ENCODE results near the gene TJP1. TPM values are rescaled to one million over a fixed set of nuclear protein-coding genes. Genes with fewer than 3 reads are reported as not detected.

Gene TJP1
- total RNA-seq (100 to 1,000 TPM; 118 to 131 (median 120) TPM), polyA plus RNA-seq (36.6 TPM)
- long read RNA-seq, donor 1, partial matches to known transcripts, result 67 of 85 reads
- long read RNA-seq, donor 1, other reads (novel, unspliced or antisense), result 16 of 85 reads
- long read RNA-seq, donor 2, full-length matches to known transcripts, result 2 of 8 reads
- long read RNA-seq, donor 2, partial matches to known transcripts, result 5 of 8 reads
- long read RNA-seq, donor 2, other reads (novel, unspliced or antisense), result 1 of 8 reads
- long read RNA-seq, donor 3, full-length matches to known transcripts, result 5 of 97 reads
- long read RNA-seq, donor 3, partial matches to known transcripts, result 81 of 97 reads
- long read RNA-seq, donor 3, other reads (novel, unspliced or antisense), result 11 of 97 reads
- long read RNA-seq, donor 4, full-length matches to known transcripts, result 3 of 17 reads
- long read RNA-seq, donor 4, partial matches to known transcripts, result 11 of 17 reads
- long read RNA-seq, donor 4, other reads (novel, unspliced or antisense), result 3 of 17 reads

DNA sequence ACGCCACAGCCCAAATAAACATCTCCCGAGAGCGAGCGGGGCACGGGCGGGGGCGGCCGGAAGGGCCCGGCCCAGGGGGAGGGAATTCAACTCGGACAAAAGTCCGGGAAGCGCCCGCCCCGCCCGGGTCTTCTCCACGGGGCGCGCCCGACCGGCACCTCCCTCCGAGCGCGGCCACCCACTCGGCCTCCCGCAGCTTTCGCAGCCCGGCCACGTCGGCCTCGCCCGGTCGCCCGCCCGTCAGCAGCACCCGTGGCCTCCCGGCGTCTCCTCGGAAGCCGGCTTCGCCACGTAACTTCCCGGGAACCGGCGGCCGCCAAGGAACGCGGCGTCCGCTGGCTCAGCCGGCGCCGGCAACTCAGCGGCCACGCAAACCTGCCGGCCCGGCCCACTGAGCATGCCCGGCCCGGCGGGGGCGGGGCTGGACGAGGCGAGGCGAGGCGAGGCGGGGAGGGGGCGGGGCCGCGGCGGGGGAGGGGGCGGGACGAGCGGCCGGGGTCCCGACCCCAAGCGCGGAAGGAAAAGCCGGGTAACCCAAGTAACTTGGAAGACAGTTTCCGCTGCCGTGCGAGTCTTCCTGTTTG, at the start of gene TJP1:
TJP1 (minus strand) TSS at position 369 of the 584 bp plus-strand sequence. CDS start 440 bp downstream, outside the sequence.
- DNase-seq, result peak; percentile 83 to 94 (median 92)
- intact Hi-C loops (cut with DNase I), result loop anchor here in 3 of 4 donors (5.0 to 10.0 kb wide), 3 partner anchors 63 to 105 kb away; no protein-coding TSS in a partner anchor
- under 1% methylated on average over 80 of the region's 80 CpGs for WGBS
- ATAC-seq, result peak; percentile 95
- peak within 1 kb of the TSS; percentile 94 for H3K27ac ChIP-seq (ENCODE audit: low read length)
- H3K4me1 ChIP-seq (ENCODE audit: control insufficient read depth, insufficient read depth, low read length), result peaks cover 2% of the 10 kb centered on the region
- H3K4me3 ChIP-seq (ENCODE audit: low read length), result peak within 1 kb of the TSS; percentile 98
- no peaks in the 10 kb centered on the region for H3K27me3 ChIP-seq (ENCODE audit: control insufficient read depth, insufficient read depth)
- no peaks in the 10 kb centered on the region for H3K9me3 ChIP-seq (ENCODE audit: control insufficient read depth, low read length)

DNA sequence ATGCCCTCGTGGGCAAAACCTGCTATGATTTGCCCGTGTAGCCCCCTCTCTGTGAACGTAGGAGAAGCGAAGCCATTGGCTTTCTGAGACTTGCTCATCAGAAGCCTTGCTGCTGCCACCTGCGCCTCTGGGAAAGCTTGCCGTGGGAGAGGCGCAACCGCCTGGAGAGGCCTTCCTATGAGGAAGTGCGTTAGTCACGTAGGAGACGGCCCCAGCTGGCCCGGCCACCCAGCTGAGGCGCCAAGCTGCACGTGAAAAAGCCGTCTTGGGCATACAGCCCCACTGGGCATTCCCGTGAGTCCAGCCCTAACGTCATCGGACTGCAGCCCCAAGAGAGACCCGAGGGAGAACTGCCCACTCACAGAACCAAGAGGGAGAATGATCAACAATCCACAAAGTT, 49.1 kb upstream of the TJP1 start:
- peak; percentile 38 to 82 (median 66) for DNase-seq
- ATAC-seq, result peak; percentile 64 to 70
- H3K27ac ChIP-seq (ENCODE audit: low read length), result peak overlapping the region; percentile 97
- peaks cover 20% of the 10 kb centered on the region for H3K4me1 ChIP-seq (ENCODE audit: control insufficient read depth, insufficient read depth, low read length)
- intact Hi-C loops (cut with DNase I), result no loop called here
- no peak overlapping the region for H3K4me3 ChIP-seq (ENCODE audit: low read length)
- H3K9me3 ChIP-seq (ENCODE audit: control insufficient read depth, low read length), result no peaks in the 10 kb centered on the region
- 61% methylated on average over 19 of the region's 19 CpGs for WGBS
- no peaks in the 10 kb centered on the region for H3K27me3 ChIP-seq (ENCODE audit: control insufficient read depth, insufficient read depth)

DNA sequence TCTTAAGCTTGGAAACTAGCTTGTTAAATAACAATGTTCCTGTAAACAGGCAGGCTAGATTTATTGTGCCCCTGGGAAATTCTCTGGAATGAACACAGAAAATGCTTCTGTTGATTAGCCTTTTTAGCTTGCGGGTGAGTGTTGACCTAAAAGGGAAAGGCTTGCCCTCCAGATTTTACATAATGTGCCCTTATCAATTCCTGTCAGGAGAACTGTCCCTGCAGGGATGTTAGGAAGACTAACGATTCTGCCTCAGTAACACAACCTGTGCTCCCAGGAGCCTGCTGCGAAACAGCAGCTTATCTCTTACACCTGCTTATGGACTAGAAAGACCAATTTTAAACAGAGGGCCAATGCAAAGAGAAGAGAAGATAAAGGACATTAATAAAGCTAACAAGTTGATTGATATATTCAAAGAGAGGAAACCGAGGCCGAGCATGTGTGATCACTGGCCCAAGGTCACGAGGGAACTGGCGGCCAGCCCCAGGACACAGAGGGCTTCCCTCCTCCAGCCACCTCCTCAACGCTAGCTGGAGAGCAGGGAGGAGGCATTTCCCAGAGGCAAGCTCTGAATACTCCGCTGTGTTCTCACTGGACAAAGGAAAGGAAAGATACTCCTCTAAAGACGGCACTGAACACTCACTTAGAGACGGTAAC, 48.4 kb upstream of the TJP1 start:
- intact Hi-C loops (cut with DNase I), result no loop called here
- Histone ChIP-seq H3K27ac (ENCODE audit: low read length) (peak overlapping the region; percentile 98), H3K4me3 (ENCODE audit: low read length) (no peak overlapping the region), H3K9me3 (ENCODE audit: control insufficient read depth, low read length) (no peaks in the 10 kb centered on the region), H3K4me1 (ENCODE audit: control insufficient read depth, insufficient read depth, low read length) (peaks cover 20% of the 10 kb centered on the region), H3K27me3 (ENCODE audit: control insufficient read depth, insufficient read depth) (no peaks in the 10 kb centered on the region)
- DNase-seq (peak; percentile 43 to 82 (median 73)), ATAC-seq (peak; percentile 80 to 82)
- WGBS, result 10% methylated on average over 11 of the region's 11 CpGs

GRCh38 chr15:29867241-29868000, 45.2 kb upstream of the TJP1 start:
- Histone ChIP-seq H3K4me1 (ENCODE audit: control insufficient read depth, insufficient read depth, low read length) (peaks cover 14% of the 10 kb centered on the region), H3K9me3 (ENCODE audit: control insufficient read depth, low read length) (no peaks in the 10 kb centered on the region), H3K27me3 (ENCODE audit: control insufficient read depth, insufficient read depth) (no peaks in the 10 kb centered on the region), H3K27ac (ENCODE audit: low read length) (no peak overlapping the region), H3K4me3 (ENCODE audit: low read length) (no peak overlapping the region)
- no peak for DNase-seq
- ATAC-seq, result no peak
- intact Hi-C loops (cut with DNase I), result no loop called here
- 83% methylated on average over 3 of the region's 3 CpGs for WGBS

GRCh38 chr15:29866337-29866736, 44.1 kb upstream of the TJP1 start:
- Histone ChIP-seq H3K4me3 (ENCODE audit: low read length) (no peak overlapping the region), H3K27ac (ENCODE audit: low read length) (no peak overlapping the region), H3K4me1 (ENCODE audit: control insufficient read depth, insufficient read depth, low read length) (peaks cover 10% of the 10 kb centered on the region), H3K9me3 (ENCODE audit: control insufficient read depth, low read length) (no peaks in the 10 kb centered on the region), H3K27me3 (ENCODE audit: control insufficient read depth, insufficient read depth) (no peaks in the 10 kb centered on the region)
- WGBS, result 91% methylated on average over 1 of the region's 1 CpG
- no peak for ATAC-seq
- intact Hi-C loops (cut with DNase I), result no loop called here
- DNase-seq, result no peak

DNA sequence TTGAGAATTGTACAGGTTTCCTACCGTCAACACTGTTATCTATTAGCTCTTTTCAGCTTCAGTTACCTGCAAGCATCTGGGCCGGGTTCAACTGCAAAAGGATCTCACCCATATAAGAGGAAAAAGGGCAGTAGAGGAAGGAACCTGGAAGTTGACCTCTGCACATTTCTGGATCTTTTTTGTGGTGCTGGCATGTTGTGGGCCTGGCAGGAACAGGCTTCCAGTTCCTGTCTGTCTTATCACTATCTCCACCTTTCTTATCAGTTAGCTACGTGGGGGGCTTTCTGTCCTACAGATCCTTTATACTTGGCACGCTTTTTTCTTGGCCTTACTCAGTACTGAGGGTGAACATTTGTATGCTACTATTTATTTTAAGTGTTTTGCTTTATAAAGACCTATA, 42.2 kb upstream of the TJP1 start:
- Histone ChIP-seq H3K27ac (ENCODE audit: low read length) (peak overlapping the region; percentile 53), H3K9me3 (ENCODE audit: control insufficient read depth, low read length) (no peaks in the 10 kb centered on the region), H3K4me3 (ENCODE audit: low read length) (no peak overlapping the region), H3K27me3 (ENCODE audit: control insufficient read depth, insufficient read depth) (no peaks in the 10 kb centered on the region), H3K4me1 (ENCODE audit: control insufficient read depth, insufficient read depth, low read length) (peaks cover 3% of the 10 kb centered on the region)
- peak; percentile 21 to 56 for ATAC-seq
- 40% methylated on average over 4 of the region's 4 CpGs for WGBS
- intact Hi-C loops (cut with DNase I), result no loop called here
- DNase-seq, result no peak

GRCh38 chr15:29863438-29863837, 41.2 kb upstream of the TJP1 start:
- intact Hi-C loops (cut with DNase I), result no loop called here
- peak in 1 of 2 donors; percentile 17 for ATAC-seq

DNA sequence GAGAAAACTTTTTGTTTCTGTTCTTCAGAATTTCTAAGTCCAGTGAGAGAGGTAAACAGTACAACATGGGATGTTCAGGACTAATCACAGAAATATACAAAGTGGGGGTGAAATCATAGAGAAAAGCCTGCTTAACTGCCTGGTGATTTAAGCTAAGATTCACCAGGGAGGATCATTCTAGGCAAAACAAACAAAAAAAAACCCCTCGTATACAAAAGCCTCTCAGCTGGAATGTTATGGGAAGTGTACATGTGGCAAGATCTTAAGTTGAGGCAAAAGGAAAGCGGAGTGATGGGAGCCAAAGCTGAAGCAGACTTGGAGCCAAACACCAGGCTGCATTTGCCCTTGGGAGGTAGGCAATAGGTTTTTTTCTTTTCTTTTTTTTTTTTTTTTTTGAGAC, 40.0 kb upstream of the TJP1 start:
- ATAC-seq, result no peak
- DNase-seq, result no peak
- no peaks in the 10 kb centered on the region for H3K27me3 ChIP-seq (ENCODE audit: control insufficient read depth, insufficient read depth)
- no peak overlapping the region for H3K4me3 ChIP-seq (ENCODE audit: low read length)
- H3K4me1 ChIP-seq (ENCODE audit: control insufficient read depth, insufficient read depth, low read length), result peaks cover 3% of the 10 kb centered on the region
- H3K27ac ChIP-seq (ENCODE audit: low read length), result no peak overlapping the region
- intact Hi-C loops (cut with DNase I), result no loop called here
- no peaks in the 10 kb centered on the region for H3K9me3 ChIP-seq (ENCODE audit: control insufficient read depth, low read length)
- 78% methylated on average over 2 of the region's 2 CpGs for WGBS

More at GRCh38 chr15:29863438-29863837, 41.2 kb upstream of the TJP1 start:
- H3K27ac ChIP-seq (ENCODE audit: low read length), result no peak overlapping the region
- peaks cover 3% of the 10 kb centered on the region for H3K4me1 ChIP-seq (ENCODE audit: control insufficient read depth, insufficient read depth, low read length)
- no peak for DNase-seq
- 84% methylated on average over 4 of the region's 4 CpGs for WGBS
- no peak overlapping the region for H3K4me3 ChIP-seq (ENCODE audit: low read length)
- H3K27me3 ChIP-seq (ENCODE audit: control insufficient read depth, insufficient read depth), result no peaks in the 10 kb centered on the region
- H3K9me3 ChIP-seq (ENCODE audit: control insufficient read depth, low read length), result no peaks in the 10 kb centered on the region

DNA sequence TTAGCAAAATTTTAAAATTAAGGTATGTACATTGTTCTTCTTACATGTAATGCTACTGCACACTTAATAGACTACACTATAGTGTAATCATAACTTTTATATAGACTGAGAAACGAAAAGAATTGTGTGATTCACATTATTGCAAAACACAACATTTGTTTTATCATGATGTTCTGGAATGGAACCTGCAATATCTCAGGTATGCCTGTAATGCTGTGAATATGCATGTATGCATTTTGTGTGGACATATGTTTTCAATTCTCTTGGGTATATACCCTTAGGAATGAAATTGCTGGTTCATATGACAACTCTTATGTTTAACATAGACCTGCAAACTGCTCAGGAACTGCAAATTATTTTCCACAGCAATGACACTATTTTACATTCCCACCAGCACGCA, 38.6 kb upstream of the TJP1 start:
- no peaks in the 10 kb centered on the region for H3K27me3 ChIP-seq (ENCODE audit: control insufficient read depth, insufficient read depth)
- ATAC-seq, result no peak
- no peaks in the 10 kb centered on the region for H3K9me3 ChIP-seq (ENCODE audit: control insufficient read depth, low read length)
- intact Hi-C loops (cut with DNase I), result no loop called here
- H3K4me1 ChIP-seq (ENCODE audit: control insufficient read depth, insufficient read depth, low read length), result peaks cover 3% of the 10 kb centered on the region
- no peak overlapping the region for H3K27ac ChIP-seq (ENCODE audit: low read length)
- DNase-seq, result no peak
- H3K4me3 ChIP-seq (ENCODE audit: low read length), result no peak overlapping the region
- 89% methylated on average over 2 of the region's 2 CpGs for WGBS

DNA sequence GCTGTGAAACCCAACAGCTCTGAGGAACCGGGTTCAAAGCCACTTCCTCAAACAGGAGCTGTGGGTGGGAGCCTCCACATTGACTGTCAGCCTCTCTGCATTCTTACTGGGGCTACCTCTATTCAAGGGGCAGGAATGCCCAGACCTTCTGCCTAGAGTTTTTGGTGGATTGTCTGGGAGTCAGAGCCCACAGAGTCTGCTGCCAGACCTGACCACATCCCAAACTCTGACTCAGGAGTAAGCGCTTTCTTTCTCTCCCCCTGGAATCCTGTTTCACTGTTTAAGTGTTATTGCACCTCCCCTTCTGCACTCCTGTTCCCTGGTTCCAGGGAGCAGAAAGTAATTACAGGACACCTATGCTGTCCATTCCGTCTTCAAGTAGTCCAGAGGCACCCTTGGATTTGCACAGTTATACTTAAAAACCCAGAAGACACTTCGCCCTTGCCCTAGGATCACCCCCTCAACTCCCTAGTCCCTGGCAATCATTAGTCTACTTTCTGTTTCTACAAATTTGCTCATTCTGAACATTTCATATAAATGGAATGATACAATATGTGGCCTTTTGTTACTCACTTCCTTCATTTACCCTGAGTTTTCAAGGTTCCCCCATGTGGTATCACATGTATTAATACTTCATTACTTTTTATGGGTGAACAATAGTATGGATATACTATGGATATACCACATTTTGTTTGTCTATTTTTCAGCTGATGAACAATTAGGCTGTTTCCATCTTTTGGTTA, 37.9 kb upstream of the TJP1 start:
- Histone ChIP-seq H3K9me3 (ENCODE audit: control insufficient read depth, low read length) (no peaks in the 10 kb centered on the region), H3K27ac (ENCODE audit: low read length) (peak overlapping the region; percentile 74), H3K4me1 (ENCODE audit: control insufficient read depth, insufficient read depth, low read length) (peaks cover 3% of the 10 kb centered on the region), H3K27me3 (ENCODE audit: control insufficient read depth, insufficient read depth) (no peaks in the 10 kb centered on the region), H3K4me3 (ENCODE audit: low read length) (no peak overlapping the region)
- no peak for DNase-seq
- intact Hi-C loops (cut with DNase I), result no loop called here
- ATAC-seq, result no peak
- 90% methylated on average over 4 of the region's 4 CpGs for WGBS

Data from right cardiac atrium (tissue), 5 donors.